DND-41 (cell line): ENCODE data around the gene NKX1-2.

Experiments
- ATAC-seq: fragments of 200-7000 bp; cut with Tn5 transposase; 3 replicates; pipeline ENCODE4 v1.9.1; 2021; ENCODE audit warnings: low read depth; ENCODE audit not compliant: insufficient read depth
- DNase-seq: peaks from one replicate; pipeline ENCODE4 v3.0.0-alpha.2; 2020
- H2AFZ ChIP-seq: 2 replicates; pipeline ENCODE4 v1.6.0; 2012; ENCODE audit warnings: low read depth, low read length
- H3K27ac ChIP-seq: 2 replicates; pipeline ENCODE4 v1.5.1; 2012; ENCODE audit warnings: low read length, inconsistent platforms
- H3K27me3 ChIP-seq: fragments of 200-600 bp; sonication (generic); 2 replicates; pipeline ENCODE4 v1.6.0; 2012; ENCODE audit warnings: low read length, mild to moderate bottlenecking, inconsistent platforms; ENCODE audit not compliant: insufficient read depth, poor library complexity
- H3K36me3 ChIP-seq: 2 replicates; pipeline ENCODE4 v1.5.1; 2012; ENCODE audit warnings: low read length, inconsistent platforms; ENCODE audit not compliant: insufficient read depth
- H3K4me1 ChIP-seq: 2 replicates; pipeline ENCODE4 v1.5.1; 2012; ENCODE audit warnings: mild to moderate bottlenecking, low read length; ENCODE audit not compliant: insufficient read depth
- H3K4me2 ChIP-seq: 2 replicates; pipeline ENCODE4 v1.6.0; 2012; ENCODE audit warnings: mild to moderate bottlenecking, moderate library complexity, low read length, inconsistent platforms; ENCODE audit not compliant: insufficient read depth
- H3K4me3 ChIP-seq, 2 experiments: fragments of 200-600 bp in 1 of 2; shearing (Covaris generic) in 1 of 2; 2 replicates each; pipeline ENCODE4 v1.5.1; 2012 to 2016; ENCODE audit warnings: inconsistent platforms in 2 of 2, low read length in 2 of 2, mild to moderate bottlenecking in 2 of 2, low read depth in 1 of 2, moderate library complexity in 1 of 2
- H3K79me2 ChIP-seq: 2 replicates; pipeline ENCODE4 v1.6.0; 2012; ENCODE audit warnings: low read length, inconsistent platforms; ENCODE audit not compliant: insufficient read depth
- H3K9ac ChIP-seq: 2 replicates; pipeline ENCODE4 v1.6.0; 2012; ENCODE audit warnings: low read depth, mild to moderate bottlenecking, inconsistent platforms, low read length, moderate library complexity
- H3K9me3 ChIP-seq: 2 replicates; pipeline ENCODE4 v1.5.1; 2012; ENCODE audit warnings: low read length, moderate library complexity, mild to moderate bottlenecking, inconsistent platforms; ENCODE audit not compliant: insufficient read depth, severe bottlenecking
- H4K20me1 ChIP-seq: 2 replicates; pipeline ENCODE4 v1.6.0; 2012; ENCODE audit warnings: low read length; ENCODE audit not compliant: insufficient read depth
- EZH2 ChIP-seq: IDR thresholded peaks from 3 replicates; pipeline ENCODE4 v1.6.1; 2012; ENCODE audit warnings: borderline replicate concordance, low read depth, mild to moderate bottlenecking, moderate library complexity, low read length, inconsistent platforms; ENCODE audit not compliant: severe bottlenecking
- TF ChIP-seq, protein P1 (sequence below): IDR thresholded peaks from 2 replicates; pipeline ENCODE4 v1.5.1; 2012; ENCODE audit warnings: borderline replicate concordance, low read length, moderate library complexity, mild to moderate bottlenecking; ENCODE audit not compliant: poor library complexity, severe bottlenecking; ENCODE audit errors: extremely low read depth

NKX1-2 gene

DNA sequence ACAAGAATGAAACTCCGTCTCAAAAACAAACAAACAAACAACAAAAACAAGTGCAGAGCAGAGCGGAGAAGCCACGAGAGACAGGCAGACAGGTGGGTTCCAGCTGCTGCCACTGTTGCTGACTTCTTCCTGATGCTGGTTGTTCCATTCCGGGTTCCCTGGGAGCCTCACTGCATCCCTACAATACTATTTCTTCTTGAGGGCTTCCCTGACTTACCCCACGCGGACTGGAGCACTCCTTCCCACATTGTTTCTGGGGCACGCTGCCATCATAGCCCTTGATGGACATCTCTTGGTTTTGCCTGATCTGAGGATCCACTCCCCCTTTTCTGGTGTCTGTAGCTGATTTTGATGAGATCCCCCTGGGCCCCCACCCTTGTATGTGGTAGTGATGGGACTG, 5.6 kb upstream of the NKX1-2 start:
- Histone ChIP-seq H2AFZ (no peak overlapping the region), H3K36me3 (no peaks in the 10 kb centered on the region), H3K4me2 (no peak overlapping the region), H3K27me3 (peaks cover 33% of the 10 kb centered on the region), H3K9ac (no peak overlapping the region), H3K4me3 (no peak overlapping the region), H3K27ac (no peak overlapping the region), H3K79me2 (no peaks in the 10 kb centered on the region), H3K9me3 (no peaks in the 10 kb centered on the region), H3K4me1 (no peaks in the 10 kb centered on the region), H4K20me1 (no peaks in the 10 kb centered on the region)
- TF ChIP-seq EZH2, result no peak
- TF ChIP-seq, protein P1, sequence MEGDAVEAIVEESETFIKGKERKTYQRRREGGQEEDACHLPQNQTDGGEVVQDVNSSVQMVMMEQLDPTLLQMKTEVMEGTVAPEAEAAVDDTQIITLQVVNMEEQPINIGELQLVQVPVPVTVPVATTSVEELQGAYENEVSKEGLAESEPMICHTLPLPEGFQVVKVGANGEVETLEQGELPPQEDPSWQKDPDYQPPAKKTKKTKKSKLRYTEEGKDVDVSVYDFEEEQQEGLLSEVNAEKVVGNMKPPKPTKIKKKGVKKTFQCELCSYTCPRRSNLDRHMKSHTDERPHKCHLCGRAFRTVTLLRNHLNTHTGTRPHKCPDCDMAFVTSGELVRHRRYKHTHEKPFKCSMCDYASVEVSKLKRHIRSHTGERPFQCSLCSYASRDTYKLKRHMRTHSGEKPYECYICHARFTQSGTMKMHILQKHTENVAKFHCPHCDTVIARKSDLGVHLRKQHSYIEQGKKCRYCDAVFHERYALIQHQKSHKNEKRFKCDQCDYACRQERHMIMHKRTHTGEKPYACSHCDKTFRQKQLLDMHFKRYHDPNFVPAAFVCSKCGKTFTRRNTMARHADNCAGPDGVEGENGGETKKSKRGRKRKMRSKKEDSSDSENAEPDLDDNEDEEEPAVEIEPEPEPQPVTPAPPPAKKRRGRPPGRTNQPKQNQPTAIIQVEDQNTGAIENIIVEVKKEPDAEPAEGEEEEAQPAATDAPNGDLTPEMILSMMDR, result no peak
- ATAC-seq (no peak), DNase-seq (no peak)

DNA sequence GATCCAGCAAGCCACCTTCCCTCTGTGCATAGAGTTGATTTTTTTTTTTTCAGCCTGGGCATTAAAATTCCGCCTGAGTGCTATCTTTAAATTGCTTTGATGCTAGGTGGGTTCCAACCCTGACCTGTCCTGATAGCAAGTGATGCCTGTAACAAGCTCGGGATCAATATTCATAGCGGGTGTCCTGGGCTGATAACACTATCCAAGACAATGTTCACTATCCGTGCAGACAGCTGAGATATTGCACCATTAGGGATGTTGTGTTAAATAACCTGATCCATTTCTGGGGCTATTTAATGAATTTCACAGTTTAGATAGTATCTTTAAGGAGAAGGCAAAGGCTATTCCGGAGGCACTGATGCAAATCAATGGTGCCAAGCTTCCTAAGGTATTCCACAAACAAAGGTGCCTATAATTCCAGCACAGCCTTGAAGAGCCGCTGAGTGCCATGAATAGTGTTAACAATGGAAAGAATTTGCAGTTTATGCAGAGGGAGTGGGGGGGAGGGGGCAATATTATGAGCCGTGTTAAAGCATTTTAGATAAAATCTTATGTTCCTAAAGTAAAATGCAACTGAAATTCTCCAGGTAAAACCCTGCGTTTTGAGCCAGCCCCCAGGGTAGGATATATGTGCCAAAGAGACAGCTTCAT, 4.2 kb upstream of the NKX1-2 start:
- Histone ChIP-seq H3K9me3 (no peaks in the 10 kb centered on the region), H3K79me2 (no peaks in the 10 kb centered on the region), H2AFZ (no peak overlapping the region), H3K27ac (no peak overlapping the region), H3K27me3 (peaks cover 34% of the 10 kb centered on the region), H4K20me1 (no peaks in the 10 kb centered on the region), H3K4me3 (no peak overlapping the region), H3K4me1 (no peaks in the 10 kb centered on the region), H3K36me3 (no peaks in the 10 kb centered on the region), H3K9ac (no peak overlapping the region), H3K4me2 (no peak overlapping the region)
- TF ChIP-seq, protein P1, result no peak
- no peak for TF ChIP-seq EZH2
- ATAC-seq (no peak), DNase-seq (no peak)

DNA sequence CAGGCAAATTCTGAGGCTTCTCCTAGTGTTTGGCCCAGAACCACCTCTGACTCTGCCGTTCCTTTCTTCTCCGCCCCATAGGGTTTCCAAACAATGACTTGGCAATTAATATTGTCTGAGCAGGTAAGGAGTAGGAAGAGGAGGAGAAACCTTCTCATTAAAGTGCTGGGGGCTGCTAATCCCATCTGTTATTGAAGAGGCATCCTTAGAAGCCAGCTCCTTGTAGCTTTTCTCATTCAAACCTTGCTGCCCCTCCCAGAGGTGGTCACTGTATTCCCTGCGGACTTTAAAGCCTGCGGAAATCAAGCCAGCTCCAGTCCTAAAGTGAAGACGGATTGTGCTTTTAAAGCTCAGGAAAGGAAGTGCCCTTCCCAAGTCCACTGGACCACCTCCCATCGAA, 1.4 kb upstream of the NKX1-2 start:
- no peak overlapping the region for H3K9ac ChIP-seq
- H3K4me1 ChIP-seq, result no peaks in the 10 kb centered on the region
- no peaks in the 10 kb centered on the region for H3K9me3 ChIP-seq
- H3K4me3 ChIP-seq, result no peak overlapping the region
- TF ChIP-seq EZH2, result no peak
- TF ChIP-seq, protein P1, result no peak
- H3K79me2 ChIP-seq, result no peaks in the 10 kb centered on the region
- no peak for ATAC-seq
- no peak overlapping the region for H3K4me2 ChIP-seq
- no peak overlapping the region for H3K27ac ChIP-seq
- H2AFZ ChIP-seq, result no peak overlapping the region
- H3K36me3 ChIP-seq, result no peaks in the 10 kb centered on the region
- no peaks in the 10 kb centered on the region for H4K20me1 ChIP-seq
- DNase-seq, result no peak
- peaks cover 38% of the 10 kb centered on the region for H3K27me3 ChIP-seq

DNA sequence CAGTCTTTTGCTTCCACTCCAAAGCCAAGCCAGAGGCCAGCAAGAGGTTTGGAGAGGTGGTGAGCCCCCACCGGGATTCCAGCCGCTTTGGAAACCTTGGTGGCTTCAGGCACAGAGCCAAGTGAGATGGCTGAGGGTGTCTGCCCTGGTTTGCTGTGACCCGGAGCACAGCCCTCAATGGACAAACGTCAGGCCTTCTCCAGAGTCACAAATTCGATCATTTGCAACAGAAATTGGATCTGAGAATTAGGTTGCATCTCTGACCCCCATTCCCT, 885 bp upstream of the NKX1-2 start:
- DNase-seq (no peak), ATAC-seq (no peak)
- H3K36me3 ChIP-seq, result no peaks in the 10 kb centered on the region
- H3K4me1 ChIP-seq, result no peaks in the 10 kb centered on the region
- no peak overlapping the region for H3K9ac ChIP-seq
- H3K79me2 ChIP-seq, result no peaks in the 10 kb centered on the region
- H3K27ac ChIP-seq, result no peak overlapping the region
- TF ChIP-seq EZH2, result no peak
- TF ChIP-seq, protein P1, result no peak
- no peaks in the 10 kb centered on the region for H3K9me3 ChIP-seq
- no peaks in the 10 kb centered on the region for H4K20me1 ChIP-seq
- H3K27me3 ChIP-seq, result peaks cover 37% of the 10 kb centered on the region
- H3K4me3 ChIP-seq, result no peak overlapping the region
- H2AFZ ChIP-seq, result no peak overlapping the region
- H3K4me2 ChIP-seq, result no peak overlapping the region
